ENCODE results near the gene ALDH3B1. TPM values are rescaled to one million over a fixed set of nuclear protein-coding genes. Genes with fewer than 3 reads are reported as not detected.

ALDH3B1 gene
- total RNA-seq, 1 experiment from 2014 or later = 28.1 TPM

DNA sequence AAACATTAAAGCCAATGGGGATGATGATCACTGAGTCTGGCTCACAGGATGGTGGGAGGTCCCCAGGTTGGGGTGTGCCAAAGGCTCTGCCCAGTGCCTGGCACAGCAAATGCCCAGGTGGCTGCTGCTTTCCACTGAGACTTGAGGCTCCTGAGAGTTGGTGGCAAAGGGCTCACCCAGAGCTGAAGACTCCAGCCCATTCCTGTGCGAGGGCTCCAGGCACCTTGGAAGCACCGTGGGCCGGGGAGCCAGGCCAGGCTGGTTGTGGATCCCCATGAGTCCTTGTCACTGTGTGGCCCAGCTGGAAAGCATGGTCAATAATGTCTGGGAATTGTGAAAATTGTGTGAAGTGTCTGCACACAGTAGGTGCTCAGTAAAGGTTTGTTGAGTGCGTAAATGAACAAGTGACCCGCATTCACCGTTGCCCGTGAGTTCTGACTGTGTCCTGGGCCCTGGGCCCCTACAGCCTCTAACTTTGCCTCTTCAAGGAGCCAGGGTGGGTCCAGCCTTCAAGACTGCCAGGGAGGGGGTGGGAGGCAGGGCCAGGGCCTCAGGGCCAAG, 3.4 kb upstream of the ALDH3B1 start:
- no peak overlapping the region for H3K27ac ChIP-seq (ENCODE audit: low read length)
- BruUV-seq (replicated peaks) = no TSS peak
- no peaks in the 10 kb centered on the region for H4K20me1 ChIP-seq (ENCODE audit: low read length)
- no peaks in the 10 kb centered on the region for H3K27me3 ChIP-seq (ENCODE audit: low read length)
- intact Hi-C loops (cut with micrococcal nuclease) = no loop called here
- H3K9me3 ChIP-seq (ENCODE audit: low read length) = no peaks in the 10 kb centered on the region
- ChIA-PET CTCF (no interaction called here), POLR2A (ENCODE audit: unreplicated experiment) (no interaction called here)
- no peaks in the 10 kb centered on the region for H3K9me2 ChIP-seq (replicated peaks; ENCODE audit: low read length)
- H3K4me2 ChIP-seq (ENCODE audit: low read length) = no peak overlapping the region
- H3K4me1 ChIP-seq (ENCODE audit: insufficient read depth, low read length) = peaks cover 41% of the 10 kb centered on the region
- no peak overlapping the region for H3K4me3 ChIP-seq (ENCODE audit: low read length)
- TF ChIP-seq EZH2phosphoT487 (IDR thresholded peaks at IDR 0.05; ENCODE audit: borderline replicate concordance, low read length) (no peak), CTCF (conservative IDR thresholded peaks at IDR 0.05; ENCODE audit: low read depth, low read length) (no peak), EZH2 (IDR thresholded peaks at IDR 0.05; ENCODE audit: low read length, unreplicated experiment) (no peak)
- ATAC-seq (no peak), DNase-seq (no peak)
- no peaks in the 10 kb centered on the region for H3K36me3 ChIP-seq (ENCODE audit: low read depth, low read length)
- no peak overlapping the region for H3K9ac ChIP-seq (ENCODE audit: low read length)
- peaks cover 3% of the 10 kb centered on the region for H3F3A ChIP-seq (ENCODE audit: low read length, unreplicated experiment)
- H3K79me2 ChIP-seq (ENCODE audit: low read length) = peaks cover 12% of the 10 kb centered on the region
- no peak overlapping the region for H2AFZ ChIP-seq (ENCODE audit: low read length)

- no peak overlapping the region for H3K4me2 ChIP-seq (ENCODE audit: low read length)
- peaks cover 3% of the 10 kb centered on the region for H3F3A ChIP-seq (ENCODE audit: low read length, unreplicated experiment)
- H3K27me3 ChIP-seq (ENCODE audit: low read length) = no peaks in the 10 kb centered on the region
- DNase-seq = no peak
- H4K20me1 ChIP-seq (ENCODE audit: low read length) = no peaks in the 10 kb centered on the region
- no peak overlapping the region for H3K9ac ChIP-seq (ENCODE audit: low read length)
- TF ChIP-seq EZH2 (IDR thresholded peaks at IDR 0.05; ENCODE audit: low read length, unreplicated experiment) (no peak), CTCF (conservative IDR thresholded peaks at IDR 0.05; ENCODE audit: low read depth, low read length) (no peak), EZH2phosphoT487 (IDR thresholded peaks at IDR 0.05; ENCODE audit: borderline replicate concordance, low read length) (no peak)
- no peak overlapping the region for H3K4me3 ChIP-seq (ENCODE audit: low read length)
- H2AFZ ChIP-seq (ENCODE audit: low read length) = no peak overlapping the region
- no peaks in the 10 kb centered on the region for H3K9me2 ChIP-seq (replicated peaks; ENCODE audit: low read length)
- H3K9me3 ChIP-seq (ENCODE audit: low read length) = no peaks in the 10 kb centered on the region
- intact Hi-C loops (cut with micrococcal nuclease) = no loop called here
- ChIA-PET CTCF (no interaction called here), POLR2A (ENCODE audit: unreplicated experiment) (no interaction called here)
- peaks cover 48% of the 10 kb centered on the region for H3K4me1 ChIP-seq (ENCODE audit: insufficient read depth, low read length)
- H3K79me2 ChIP-seq (ENCODE audit: low read length) = peaks cover 22% of the 10 kb centered on the region
- H3K36me3 ChIP-seq (ENCODE audit: low read depth, low read length) = no peaks in the 10 kb centered on the region
- no peak for ATAC-seq
- H3K27ac ChIP-seq (ENCODE audit: low read length) = no peak overlapping the region
- BruUV-seq (replicated peaks) = no TSS peak
Measured at GRCh38 chr11:68007498-68008380, 2.4 kb upstream of the ALDH3B1 start.

Data from PC-3 (cell line).